AG09319 (cell line): Measurements from ENCODE around the gene MAFG.

Experiments
- DNase-seq: peaks from one replicate; pipeline ENCODE4 v3.0.0-alpha.2; 2010; ENCODE audit warnings: low read depth; ENCODE audit errors: extremely low read depth
- CTCF ChIP-seq: IDR thresholded peaks from 2 replicates; pipeline ENCODE4 v1.5.1; 2011; ENCODE audit warnings: low read depth, mild to moderate bottlenecking, inconsistent platforms, low read length, moderate library complexity

The MAFG gene

DNA sequence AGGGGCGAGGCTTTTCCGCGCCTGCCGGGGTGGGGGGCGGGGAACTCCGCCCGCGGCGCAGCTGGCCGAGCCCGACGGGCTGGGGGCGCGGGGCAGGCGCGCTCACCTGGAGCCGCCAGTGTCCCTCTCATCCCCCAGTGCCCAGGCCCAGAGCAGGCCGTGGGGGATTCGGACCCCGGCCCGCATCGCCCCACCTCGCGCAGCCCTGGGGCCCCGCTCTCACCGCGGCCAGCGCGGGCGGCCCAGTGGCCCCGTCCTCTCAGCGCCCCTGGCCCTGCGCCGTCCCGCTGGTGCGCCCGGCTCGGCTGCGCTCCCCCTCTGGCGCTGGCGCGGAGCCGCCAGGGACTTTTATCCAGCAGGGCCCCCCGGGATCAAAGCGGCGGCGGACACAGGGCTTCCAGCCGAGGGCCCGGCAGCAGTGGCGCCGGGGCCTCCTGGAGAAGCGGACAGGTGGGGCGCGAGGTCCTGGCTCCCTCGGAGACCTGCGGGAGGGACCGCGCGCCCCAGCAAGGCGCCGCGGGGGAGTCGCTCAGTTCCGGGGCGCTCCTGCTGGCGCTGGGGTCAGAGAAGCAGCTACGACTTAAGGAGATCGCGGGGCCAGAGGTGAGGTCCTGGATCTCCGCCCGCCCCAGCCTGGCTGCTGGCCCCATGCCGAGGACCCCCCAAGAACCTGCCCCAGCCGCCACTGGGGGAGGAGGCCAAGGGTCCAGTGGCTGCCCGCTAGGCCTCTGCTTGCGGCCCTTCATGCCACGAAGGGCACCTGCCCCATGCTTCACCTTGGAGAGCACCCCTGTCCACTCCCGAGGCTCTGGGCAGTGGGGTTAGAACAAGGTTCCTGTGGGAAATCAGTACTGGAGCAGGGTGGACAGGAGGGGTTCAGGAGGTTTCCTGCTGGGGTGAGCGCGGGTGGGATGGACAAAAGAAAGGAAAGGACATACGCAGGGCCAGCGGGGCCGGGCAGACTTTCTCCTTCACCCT, 34.3 kb upstream of the MAFG start:
- TF ChIP-seq CTCF: no peak
- DNase-seq: no peak

GRCh38 chr17:81961087-81961511, 33.6 kb upstream of the MAFG start, which contains the start of gene NOTUM:
Gene NOTUM, minus strand, starts transcription at chr17:81961187. Its CDS starts 278 bp downstream, at chr17:81960909.
- no peak for DNase-seq
- TF ChIP-seq CTCF: peak; percentile 12

DNA sequence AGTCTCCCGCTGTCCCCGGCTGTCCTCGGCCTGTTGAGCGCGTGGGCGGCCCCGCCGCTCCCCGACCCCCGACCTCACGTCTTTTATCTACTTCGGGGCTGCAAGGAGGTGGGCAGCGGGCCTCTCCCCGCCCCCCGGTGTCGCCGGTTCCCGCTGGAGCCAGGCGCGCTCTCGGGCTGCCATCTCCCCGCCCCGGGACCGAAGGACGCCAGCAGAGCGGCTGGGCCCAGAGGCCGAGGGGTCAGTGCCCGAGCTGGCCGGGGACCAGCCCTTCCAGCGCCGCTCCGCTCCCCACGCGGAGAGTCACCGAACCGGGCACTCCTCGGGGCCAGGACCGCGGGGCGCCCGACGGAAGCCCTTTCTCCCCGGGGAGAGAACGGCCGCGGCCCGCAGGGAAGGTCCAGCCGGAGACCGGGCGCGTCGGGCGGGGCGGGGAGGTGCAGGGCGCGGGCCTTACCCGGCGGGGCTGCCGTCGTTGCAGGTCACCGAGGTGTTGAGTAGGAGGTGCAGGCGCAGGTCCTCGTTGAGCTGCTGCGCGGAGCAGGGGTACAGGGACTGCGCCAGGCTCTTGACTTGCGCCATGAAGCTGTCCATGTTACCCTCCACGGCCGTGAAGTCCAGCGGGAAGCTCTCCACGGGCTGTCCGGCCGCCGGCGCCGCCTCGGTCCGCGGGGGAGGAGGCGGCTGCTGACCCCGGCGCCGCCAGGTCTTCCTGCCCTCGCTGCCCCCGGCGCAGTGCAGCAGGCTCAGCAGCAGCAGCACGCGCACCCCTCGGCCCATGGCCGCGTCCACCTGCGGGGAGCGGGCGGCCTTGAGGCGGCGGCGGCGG, 32.8 kb upstream of the MAFG start:
- no peak for DNase-seq
- TF ChIP-seq CTCF: no peak

GRCh38 chr17:81959362-81960129, 32.0 kb upstream of the MAFG start:
- TF ChIP-seq CTCF: peak; percentile 47
- DNase-seq: no peak

DNA sequence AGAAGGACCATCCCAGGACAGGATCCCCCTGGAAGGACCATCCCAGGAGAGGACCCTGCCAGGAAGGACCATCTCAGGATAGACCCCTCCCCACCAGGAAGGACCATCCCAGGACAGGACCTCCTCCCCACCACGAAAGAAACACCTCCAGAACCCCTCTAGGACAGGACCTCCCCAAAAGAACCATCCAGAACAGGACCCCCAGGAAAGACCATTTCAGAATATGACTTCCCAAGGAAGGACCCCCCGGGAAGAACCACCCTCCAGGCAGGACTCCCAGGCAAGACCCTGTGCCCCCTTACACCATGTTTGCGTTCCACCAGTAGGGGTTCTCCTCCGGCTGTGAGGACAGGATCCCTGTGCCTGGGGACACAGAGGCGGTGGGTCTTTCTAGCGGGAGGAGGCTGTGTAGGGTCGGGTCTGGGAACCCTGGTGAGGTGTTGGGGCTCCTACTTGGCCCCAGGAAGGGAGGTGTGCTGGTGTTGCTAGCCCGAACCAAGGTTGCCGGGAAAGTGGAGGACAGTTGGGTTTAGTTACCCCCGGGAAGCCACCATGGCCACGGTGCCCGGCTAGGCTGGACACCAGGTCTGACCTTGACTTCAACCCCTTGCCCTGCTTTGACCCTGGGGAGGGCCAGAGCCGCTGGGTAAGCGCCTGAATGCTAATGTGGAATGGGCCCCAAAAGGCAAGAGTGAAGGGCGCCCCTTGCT, 31.3 kb upstream of the MAFG start:
- DNase-seq: no peak
- no peak for TF ChIP-seq CTCF

GRCh38 chr17:81957691-81958432, 30.3 kb upstream of the MAFG start:
- DNase-seq: no peak
- TF ChIP-seq CTCF: no peak
